OCI-LY1 (cell line): ENCODE data around the gene YTHDF2.

Source experiments
- H2AFZ ChIP-seq: fragments of 200-600 bp; sonication (generic), shearing (Covaris generic); 2 replicates; pipeline ENCODE4 v1.6.0; 2014; ENCODE audit warnings: antibody characterized with exemption, mild to moderate bottlenecking, low read length
- H3F3A ChIP-seq: fragments of 200-600 bp; sonication (generic), shearing (Covaris generic); 2 replicates; pipeline ENCODE4 v1.6.0; 2014; ENCODE audit warnings: mild to moderate bottlenecking, antibody characterized with exemption, low read length, moderate library complexity; ENCODE audit not compliant: insufficient read depth
- H3K27ac ChIP-seq: fragments of 200-600 bp; sonication (generic); 2 replicates; pipeline ENCODE4 v1.5.1; 2014; ENCODE audit warnings: low read length, mixed run types, mild to moderate bottlenecking, low read depth; ENCODE audit not compliant: poor library complexity, severe bottlenecking
- H3K27me3 ChIP-seq: fragments of 200-600 bp; sonication (generic); 2 replicates; pipeline ENCODE4 v1.6.0; 2014; ENCODE audit warnings: antibody characterized with exemption, mild to moderate bottlenecking, low read length, moderate library complexity; ENCODE audit not compliant: insufficient read depth
- H3K36me3 ChIP-seq: fragments of 200-600 bp; sonication (generic); 2 replicates; pipeline ENCODE4 v1.6.1; 2014; ENCODE audit warnings: mild to moderate bottlenecking, antibody characterized with exemption, low read length, moderate library complexity, mixed read lengths; ENCODE audit not compliant: insufficient read depth
- H3K4me1 ChIP-seq: fragments of 200-600 bp; sonication (generic); 2 replicates; pipeline ENCODE4 v1.5.1; 2014; ENCODE audit warnings: mild to moderate bottlenecking, low read length, moderate library complexity; ENCODE audit not compliant: insufficient read depth, severe bottlenecking
- H3K4me2 ChIP-seq: fragments of 200-600 bp; sonication (generic), shearing (Covaris generic); 2 replicates; pipeline ENCODE4 v1.6.1; 2014; ENCODE audit warnings: low read length
- H3K4me3 ChIP-seq: fragments of 200-600 bp; sonication (generic); 2 replicates; pipeline ENCODE4 v1.5.1; 2014; ENCODE audit warnings: low read length, low read depth, mild to moderate bottlenecking, mixed read lengths; ENCODE audit not compliant: poor library complexity, severe bottlenecking
- H3K79me2 ChIP-seq: fragments of 200-600 bp; shearing (Covaris generic); 2 replicates; pipeline ENCODE4 v1.6.1; 2016; ENCODE audit warnings: mixed run types, low read length, mixed read lengths; ENCODE audit not compliant: insufficient read depth
- H3K9ac ChIP-seq: fragments of 200-600 bp; sonication (generic), shearing (Covaris generic); 2 replicates; pipeline ENCODE4 v1.6.1; 2014; ENCODE audit warnings: mild to moderate bottlenecking, low read length, mixed read lengths
- H3K9me2 ChIP-seq: fragments of 200-600 bp; sonication (generic), shearing (Covaris generic); 2 replicates; pipeline ENCODE4 v1.6.1; 2014; ENCODE audit warnings: low read depth, mild to moderate bottlenecking, low read length, mixed read lengths
- H3K9me3 ChIP-seq: fragments of 200-600 bp; shearing (Covaris generic); 2 replicates; pipeline ENCODE4 v1.6.1; 2014; ENCODE audit warnings: low read length, mixed read lengths
- H4K20me1 ChIP-seq: fragments of 200-600 bp; sonication (generic), shearing (Covaris generic); 2 replicates; pipeline ENCODE4 v1.6.0; 2016; ENCODE audit warnings: mild to moderate bottlenecking, low read length; ENCODE audit not compliant: insufficient read depth
- CTCF ChIP-seq: fragments of 200-600 bp; sonication (generic), shearing (Covaris generic); IDR thresholded peaks from 2 replicates; pipeline ENCODE4 v1.5.1; 2017; ENCODE audit warnings: mild to moderate bottlenecking, antibody characterized with exemption, low read length, moderate library complexity, mixed read lengths
- EZH2 ChIP-seq: fragments of 200-600 bp; sonication (generic), shearing (Covaris generic); IDR thresholded peaks from 2 replicates; pipeline ENCODE4 v1.8.0; 2017; ENCODE audit warnings: borderline replicate concordance, mixed run types, mild to moderate bottlenecking, antibody characterized with exemption, low read length, moderate library complexity, mixed read lengths

YTHDF2 gene

GRCh38 chr1:28801461-28801860 is 64.7 kb downstream of the YTHDF2 start:
- no peaks in the 10 kb centered on the region for H3K79me2 ChIP-seq
- H3K4me1 ChIP-seq: no peaks in the 10 kb centered on the region
- H2AFZ ChIP-seq: no peak overlapping the region
- no peaks in the 10 kb centered on the region for H3K36me3 ChIP-seq
- TF ChIP-seq EZH2: no peak
- TF ChIP-seq CTCF: no peak
- no peak overlapping the region for H3K4me3 ChIP-seq
- H3K27ac ChIP-seq: no peak overlapping the region
- H3K9me2 ChIP-seq: no peaks in the 10 kb centered on the region
- no peaks in the 10 kb centered on the region for H3F3A ChIP-seq
- no peak overlapping the region for H3K9ac ChIP-seq
- H3K4me2 ChIP-seq: no peak overlapping the region
- no peaks in the 10 kb centered on the region for H4K20me1 ChIP-seq
- H3K9me3 ChIP-seq: no peaks in the 10 kb centered on the region
- H3K27me3 ChIP-seq: no peaks in the 10 kb centered on the region

DNA sequence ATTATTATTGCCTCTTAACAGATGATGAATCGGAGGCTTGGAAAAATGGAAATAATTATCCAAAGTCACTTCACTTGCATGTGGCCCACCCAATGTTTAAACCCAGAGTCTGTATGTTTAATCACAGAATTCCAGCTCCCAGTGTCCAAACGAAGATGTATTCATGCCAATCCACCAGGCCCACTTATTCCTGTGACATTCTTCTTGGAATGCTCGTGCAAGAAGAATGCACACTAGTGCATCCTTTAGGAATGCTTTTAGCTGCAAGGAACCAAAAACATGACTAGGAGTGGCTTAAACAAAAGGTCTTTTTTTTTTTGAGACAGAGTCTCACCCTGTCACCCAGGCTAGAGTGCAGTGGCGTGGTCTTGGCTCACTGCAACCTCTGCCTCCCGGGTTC is 66.3 kb downstream of the YTHDF2 start:
- no peak overlapping the region for H2AFZ ChIP-seq
- no peaks in the 10 kb centered on the region for H3K9me2 ChIP-seq
- H3K4me2 ChIP-seq: no peak overlapping the region
- H3K79me2 ChIP-seq: no peaks in the 10 kb centered on the region
- H3K4me1 ChIP-seq: no peaks in the 10 kb centered on the region
- no peaks in the 10 kb centered on the region for H3K9me3 ChIP-seq
- H3K27me3 ChIP-seq: no peaks in the 10 kb centered on the region
- no peaks in the 10 kb centered on the region for H3K36me3 ChIP-seq
- H3K9ac ChIP-seq: no peak overlapping the region
- H3K4me3 ChIP-seq: no peak overlapping the region
- no peak overlapping the region for H3K27ac ChIP-seq
- H4K20me1 ChIP-seq: no peaks in the 10 kb centered on the region
- no peak for TF ChIP-seq EZH2
- no peak for TF ChIP-seq CTCF
- H3F3A ChIP-seq: no peaks in the 10 kb centered on the region

DNA sequence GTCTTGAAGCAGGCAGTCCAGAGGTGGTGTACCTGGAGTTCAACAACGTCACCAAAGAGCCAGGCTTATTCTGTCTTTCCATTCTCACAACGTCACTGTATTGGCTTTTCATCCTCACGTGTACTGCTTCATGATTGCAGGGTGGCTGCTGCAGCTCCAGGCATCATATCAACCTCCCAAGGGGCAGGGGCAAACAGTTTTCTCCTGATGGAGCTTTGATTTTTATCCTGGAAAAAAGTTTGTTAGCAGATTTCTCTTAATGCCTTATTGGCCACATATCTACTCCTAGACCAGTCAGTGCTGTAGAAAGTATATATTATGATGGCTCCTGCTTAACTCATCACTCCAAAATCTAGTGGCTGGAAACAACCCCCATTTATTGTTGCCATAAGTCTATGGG is 66.9 kb downstream of the YTHDF2 start:
- Histone ChIP-seq H3K27me3 (no peaks in the 10 kb centered on the region), H3F3A (no peaks in the 10 kb centered on the region), H3K9me2 (no peaks in the 10 kb centered on the region), H4K20me1 (no peaks in the 10 kb centered on the region), H3K4me2 (no peak overlapping the region), H3K4me3 (no peak overlapping the region), H3K4me1 (no peaks in the 10 kb centered on the region), H3K9me3 (no peaks in the 10 kb centered on the region), H3K9ac (no peak overlapping the region), H3K36me3 (no peaks in the 10 kb centered on the region), H3K27ac (no peak overlapping the region), H3K79me2 (no peaks in the 10 kb centered on the region), H2AFZ (no peak overlapping the region)
- TF ChIP-seq CTCF (no peak), EZH2 (no peak)
